NCI-H146 (cell line): ENCODE results near the gene VAPB.
"Not testable (repeated sequence)": the region's sequence is repeated elsewhere in the genome, so short reads cannot be mapped to it uniquely, and the experiment has no call there.

Experiments
- DNase-seq: peaks from one replicate; lab custom pipeline; 2025; lab: John Stamatoyannopoulos, UW

VAPB gene

GRCh38 chr20:58407201-58407873 lies 18.3 kb downstream of the VAPB start:
- DNase-seq: no peak

- no peak for DNase-seq
Observed at GRCh38 chr20:58407966-58408557, 19.0 kb downstream of the VAPB start.

- DNase-seq: no peak
Observed at GRCh38 chr20:58408603-58409246, 19.7 kb downstream of the VAPB start.

- DNase-seq: not testable (repeated sequence)
Observed at GRCh38 chr20:58414216-58414615, 25.2 kb downstream of the VAPB start.

- DNase-seq: not testable (repeated sequence)
Observed at GRCh38 chr20:58414786-58415185, 25.8 kb downstream of the VAPB start.

- DNase-seq: no peak
Observed at GRCh38 chr20:58416057-58416456, 27.0 kb downstream of the VAPB start.

GRCh38 chr20:58416835-58417234 lies 27.8 kb downstream of the VAPB start:
- DNase-seq: no peak

GRCh38 chr20:58417438-58417837 lies 28.4 kb downstream of the VAPB start:
- DNase-seq: no peak

- no peak for DNase-seq
Observed at GRCh38 chr20:58418949-58419748, 30.1 kb downstream of the VAPB start.

- DNase-seq: no peak
Observed at GRCh38 chr20:58420798-58421496, 31.9 kb downstream of the VAPB start.

GRCh38 chr20:58421497-58421850 lies 32.4 kb downstream of the VAPB start:
- DNase-seq: no peak

- no peak for DNase-seq
Observed at GRCh38 chr20:58424218-58424969, 35.4 kb downstream of the VAPB start.

GRCh38 chr20:58427571-58427970 lies 38.5 kb downstream of the VAPB start:
- not testable (repeated sequence) for DNase-seq

GRCh38 chr20:58428364-58428763 lies 39.3 kb downstream of the VAPB start:
- no peak for DNase-seq

GRCh38 chr20:58429303-58429702 lies 40.3 kb downstream of the VAPB start:
- no peak for DNase-seq

- no peak for DNase-seq
Observed at GRCh38 chr20:58431134-58431533, 42.1 kb downstream of the VAPB start.

- no peak for DNase-seq
Observed at GRCh38 chr20:58432186-58432954, 43.3 kb downstream of the VAPB start.

GRCh38 chr20:58433029-58433647 lies 44.1 kb downstream of the VAPB start:
- DNase-seq: no peak

- DNase-seq: no peak
Observed at GRCh38 chr20:58433759-58434158, 44.7 kb downstream of the VAPB start.

- no peak for DNase-seq
Observed at GRCh38 chr20:58434326-58434725, 45.3 kb downstream of the VAPB start.
